ENCODE measurements around the gene PPT1. TPM values are rescaled to one million over a fixed set of nuclear protein-coding genes. Genes with fewer than 3 reads are reported as not detected.

PPT1 gene
- total and polyA plus RNA-seq, 2 of the 8 experiments (the other 6 are each of a cell fraction or from before 2014, with no cell fraction given): 77.1 to 150 TPM

- Histone ChIP-seq H2BK15ac (ENCODE audit: low read length) (no peak overlapping the region), H3K4me3 (ENCODE audit: extremely low read depth in 1 of 4, insufficient read depth in 2 of 4, low read depth in 3 of 4, low read length in 4 of 4) (no peak overlapping the region), H3K9me3 (ENCODE audit: insufficient read depth in 2 of 2, low read depth in 1 of 2, low read length in 1 of 2) (no peaks in the 10 kb centered on the region), H3K9ac (replicated peaks in 1 of 4; ENCODE audit: extremely low read depth in 1 of 4, low read depth in 3 of 4, low read length in 3 of 4) (no peak overlapping the region), H2BK12ac (ENCODE audit: low read depth, low read length) (no peak overlapping the region), H3K4me2 (ENCODE audit: insufficient read depth in 1 of 2, low read depth in 2 of 2, low read length in 2 of 2) (no peak overlapping the region), H3K27me3 (replicated peaks in 1 of 4; ENCODE audit: control insufficient read depth in 3 of 4, extremely low read depth in 1 of 4, insufficient read depth in 3 of 4, low read length in 3 of 4) (no peaks in the 10 kb centered on the region), H3K4ac (replicated peaks; ENCODE audit: insufficient read length, low read depth, low read length) (no peak overlapping the region), H3K4me1 (replicated peaks in 1 of 4; ENCODE audit: control insufficient read depth in 3 of 4, insufficient read depth in 4 of 4, low read length in 3 of 4) (peaks cover under 1 to 2% (median 2%) of the 10 kb centered on the region in 4 experiments; a peak in 4 of 7 replicates), H3K23ac (ENCODE audit: insufficient read length) (no peak overlapping the region), H3K18ac (ENCODE audit: extremely low read depth, low read length) (no peak overlapping the region), H2BK120ac (replicated peaks; ENCODE audit: low read depth, low read length) (no peak overlapping the region), H3K79me1 (ENCODE audit: low read depth, low read length) (peaks cover 5% of the 10 kb centered on the region), H3K14ac (ENCODE audit: insufficient read length) (no peak overlapping the region), H3K36me3 (ENCODE audit: control insufficient read depth in 2 of 4, insufficient read depth in 4 of 4, low read length in 3 of 4) (peaks cover 0 to 4% (median 0%) of the 10 kb centered on the region in 4 experiments; a peak in 2 of 8 replicates), H2AFZ (ENCODE audit: low read length) (no peak overlapping the region), H2AK5ac (ENCODE audit: low read depth, low read length) (no peak overlapping the region), H4K8ac (ENCODE audit: extremely low read depth, insufficient read depth, low read length) (no peak overlapping the region), H2BK5ac (ENCODE audit: low read depth, low read length) (no peak overlapping the region), H3K27ac (ENCODE audit: low read depth, low read length) (no peak overlapping the region), H4K5ac (ENCODE audit: insufficient read length, low read depth, low read length) (no peak overlapping the region), H3K79me2 (ENCODE audit: control insufficient read depth in 1 of 2, insufficient read depth in 2 of 2, low read length in 2 of 2) (peaks cover 22 to 79% of the 10 kb centered on the region in 2 experiments), H3K56ac (replicated peaks; ENCODE audit: insufficient read length, low read depth, low read length) (no peak overlapping the region), H4K91ac (replicated peaks; ENCODE audit: insufficient read length, low read length) (no peak overlapping the region), H4K20me1 (replicated peaks in 1 of 2; ENCODE audit: control insufficient read depth in 1 of 2, insufficient read depth in 2 of 2, low read length in 2 of 2) (peaks cover 0 to 14% of the 10 kb centered on the region in 2 experiments), H3K23me2 (ENCODE audit: low read depth, low read length) (peaks cover 4% of the 10 kb centered on the region), H2BK20ac (ENCODE audit: low read length) (no peak overlapping the region)
- POLR2A ChIA-PET (ENCODE audit: partially characterized antibody): interaction anchor here (0.9 kb wide), 1 partner anchor 12 kb away, joined by 3 read pairs; no protein-coding TSS in a partner anchor
- CTCF ChIA-PET (ENCODE audit: partially characterized antibody): interaction anchor here (1.6 kb wide), 1 partner anchor 17 kb away, joined by 3 read pairs; no protein-coding TSS in a partner anchor
- no peak for DNase-seq (ENCODE audit: low read depth in 1 of 2, low spot score in 2 of 2)
- WGBS, 2 experiments (ENCODE audit: extremely low coverage in 1 of 2, insufficient coverage in 1 of 2, insufficient read length in 1 of 2, insufficient replicate concordance in 2 of 2, low coverage in 1 of 2, low lambda C conversion rate in 2 of 2, missing lambda C conversion rate in 1 of 2): 95% methylated on average over 3 of the region's 3 CpGs; no CpG with 5 or more reads in 1 of the 2 experiments
- FAIRE-seq: no peak
- TF ChIP-seq POLR2AphosphoS5 (IDR thresholded peaks at IDR 0.05; ENCODE audit: low read depth, low read length): no peak
- TF ChIP-seq SP4 (IDR thresholded peaks at IDR 0.05; ENCODE audit: low read length): no peak
- no peak for TF ChIP-seq POLR2A (IDR thresholded peaks at IDR 0.05; ENCODE audit: control extremely low read depth in 1 of 2, low read depth in 2 of 2, low read length in 2 of 2)
- TF ChIP-seq SIX5 (IDR thresholded peaks at IDR 0.05; ENCODE audit: low read depth, low read length): no peak
- no peak for TF ChIP-seq RNF2 (IDR thresholded peaks at IDR 0.05; ENCODE audit: borderline replicate concordance, low read depth, low read length, missing control alignments, poor library complexity, severe bottlenecking)
- no peak for TF ChIP-seq SP1 (IDR thresholded peaks at IDR 0.05; ENCODE audit: low read depth, low read length)
- TF ChIP-seq PHF8 (conservative IDR thresholded peaks at IDR 0.05; ENCODE audit: low read depth, low read length): no peak
- TF ChIP-seq RXRA (IDR thresholded peaks at IDR 0.05; ENCODE audit: insufficient read depth, low read depth, low read length): no peak
- TF ChIP-seq CEBPB (IDR thresholded peaks at IDR 0.05; ENCODE audit: low read depth, low read length): no peak
- no peak for TF ChIP-seq JUND (IDR thresholded peaks at IDR 0.05; ENCODE audit: low read length)
- TF ChIP-seq KDM4A (IDR thresholded peaks at IDR 0.05; ENCODE audit: low read depth, low read length, severe bottlenecking): no peak
- no peak for TF ChIP-seq YY1 (IDR thresholded peaks at IDR 0.05; ENCODE audit: low read depth, low read length)
- TF ChIP-seq NRF1 (IDR thresholded peaks at IDR 0.05; ENCODE audit: low read depth, low read length): no peak
- no peak for TF ChIP-seq SRF (IDR thresholded peaks at IDR 0.05; ENCODE audit: low read depth, low read length)
- no peak for TF ChIP-seq TAF7 (optimal IDR thresholded peaks at IDR 0.05; ENCODE audit: borderline replicate concordance, low read depth, low read length)
- TF ChIP-seq CBX8 (IDR thresholded peaks at IDR 0.05; ENCODE audit: borderline replicate concordance, low read depth, low read length): no peak
These were observed 52.9 kb downstream of the PPT1 start for GRCh38 chr1:40044110-40044509.

Measured in H1 (cell line).